GM15510 (cell line): Measurements from ENCODE around the gene ARFGAP1.

Source experiments
- POLR2A ChIP-seq: IDR thresholded peaks from 3 replicates; pipeline ENCODE4 v1.6.1; 2011; ENCODE audit warnings: borderline replicate concordance; ENCODE audit not compliant: insufficient read length; ENCODE audit errors: extremely low read depth

ARFGAP1 gene

GRCh38 chr20:63326314-63327230 lies 54.0 kb downstream of the ARFGAP1 start:
- no peak for TF ChIP-seq POLR2A

DNA sequence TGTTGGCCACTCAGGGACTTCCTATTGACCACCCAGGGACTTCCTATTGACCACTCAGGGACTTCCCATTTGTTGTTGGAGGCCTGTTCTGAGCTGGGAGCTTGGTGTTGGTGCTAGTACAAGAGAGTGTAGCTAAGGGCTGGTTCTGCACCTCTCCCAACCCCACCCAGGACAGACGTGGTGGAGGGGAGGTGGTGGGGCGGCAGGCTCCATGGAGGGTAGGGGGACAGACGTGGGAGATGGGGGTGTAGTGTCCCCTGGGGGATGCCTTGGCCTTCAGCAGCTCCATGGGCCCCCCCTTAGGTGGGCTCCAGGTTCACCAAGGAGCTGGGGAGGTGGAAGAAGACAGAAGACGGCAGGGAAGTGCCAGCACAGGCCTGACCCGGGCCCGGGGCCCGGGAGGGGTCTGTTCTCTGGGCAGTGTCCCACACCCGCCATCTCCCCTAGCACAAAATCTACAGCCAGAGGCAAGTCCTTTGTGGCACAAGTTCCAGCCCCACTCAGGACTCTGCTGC lies 54.7 kb downstream of the ARFGAP1 start:
- no peak for TF ChIP-seq POLR2A

DNA sequence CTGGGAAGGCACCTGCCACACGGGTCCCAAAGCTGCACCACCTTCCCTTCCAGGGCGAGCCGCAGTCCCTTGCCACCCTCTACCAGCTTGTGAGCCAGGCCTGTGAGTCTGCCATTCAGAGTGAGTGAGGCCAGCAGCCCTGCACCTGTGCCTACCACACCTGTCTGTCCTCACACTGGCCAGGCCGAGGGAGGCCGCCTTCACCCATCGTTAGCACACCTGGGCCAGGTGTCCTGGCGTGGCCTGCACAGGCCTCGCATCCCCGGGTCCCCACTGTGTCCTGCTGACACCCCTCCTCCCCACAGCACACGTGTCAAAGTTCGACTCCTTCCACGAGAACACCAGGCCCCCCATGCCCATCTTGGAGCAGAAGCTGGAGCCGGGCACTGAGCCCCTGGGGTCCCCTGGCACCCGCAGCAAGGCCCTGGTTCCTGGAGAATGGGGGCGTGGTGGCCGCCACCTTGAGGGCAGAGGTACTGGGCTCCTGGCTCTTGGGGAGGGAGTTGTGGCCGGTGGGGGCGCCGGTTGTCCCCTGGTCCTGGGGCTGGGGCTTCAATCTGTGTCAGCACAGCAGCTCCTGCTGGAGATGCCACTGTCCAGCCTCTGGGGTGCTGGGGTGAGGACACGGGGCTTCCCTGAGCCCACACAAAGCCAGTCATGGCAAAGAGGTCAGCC lies 55.5 kb downstream of the ARFGAP1 start:
- no peak for TF ChIP-seq POLR2A

- TF ChIP-seq POLR2A = no peak
These were observed 56.2 kb downstream of the ARFGAP1 start for GRCh38 chr20:63328718-63329275.

- no peak for TF ChIP-seq POLR2A
These were observed 56.9 kb downstream of the ARFGAP1 start for GRCh38 chr20:63329331-63330083.

DNA sequence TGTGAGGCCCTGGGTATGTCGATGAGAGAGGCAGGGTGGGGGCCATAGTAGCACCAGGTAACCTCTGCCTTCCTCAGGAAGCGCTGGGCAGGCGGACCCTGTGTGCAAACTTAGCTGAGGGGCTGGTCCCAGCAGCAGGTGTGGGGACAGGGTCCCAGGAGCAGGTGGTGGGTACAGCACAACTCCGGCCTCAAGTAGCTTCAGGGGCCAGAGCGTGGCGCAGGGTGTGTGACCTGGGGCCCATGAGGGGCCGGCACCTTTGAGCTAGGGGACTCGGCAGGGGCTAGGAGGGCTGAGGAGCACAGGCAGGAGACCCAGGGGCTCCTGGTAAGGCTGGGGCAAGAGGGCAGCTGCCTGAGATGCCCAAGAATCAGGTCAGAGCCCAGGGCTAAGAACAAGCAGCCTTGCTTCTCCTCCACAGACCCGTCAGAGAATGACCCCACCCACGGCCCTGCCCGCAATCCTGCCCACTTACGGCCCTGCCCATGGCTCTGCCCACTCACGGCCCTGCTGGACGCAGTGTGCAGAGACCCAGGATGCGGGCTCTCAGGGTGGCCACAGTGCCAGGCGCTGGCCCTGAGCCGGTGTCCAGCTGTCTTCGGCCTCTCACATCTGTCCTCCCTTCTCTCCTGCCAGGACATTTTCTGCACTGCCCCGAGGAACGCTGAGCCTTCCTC lies 57.6 kb downstream of the ARFGAP1 start:
- no peak for TF ChIP-seq POLR2A

GRCh38 chr20:63330940-63331339 lies 58.3 kb downstream of the ARFGAP1 start:
- TF ChIP-seq POLR2A = no peak

DNA sequence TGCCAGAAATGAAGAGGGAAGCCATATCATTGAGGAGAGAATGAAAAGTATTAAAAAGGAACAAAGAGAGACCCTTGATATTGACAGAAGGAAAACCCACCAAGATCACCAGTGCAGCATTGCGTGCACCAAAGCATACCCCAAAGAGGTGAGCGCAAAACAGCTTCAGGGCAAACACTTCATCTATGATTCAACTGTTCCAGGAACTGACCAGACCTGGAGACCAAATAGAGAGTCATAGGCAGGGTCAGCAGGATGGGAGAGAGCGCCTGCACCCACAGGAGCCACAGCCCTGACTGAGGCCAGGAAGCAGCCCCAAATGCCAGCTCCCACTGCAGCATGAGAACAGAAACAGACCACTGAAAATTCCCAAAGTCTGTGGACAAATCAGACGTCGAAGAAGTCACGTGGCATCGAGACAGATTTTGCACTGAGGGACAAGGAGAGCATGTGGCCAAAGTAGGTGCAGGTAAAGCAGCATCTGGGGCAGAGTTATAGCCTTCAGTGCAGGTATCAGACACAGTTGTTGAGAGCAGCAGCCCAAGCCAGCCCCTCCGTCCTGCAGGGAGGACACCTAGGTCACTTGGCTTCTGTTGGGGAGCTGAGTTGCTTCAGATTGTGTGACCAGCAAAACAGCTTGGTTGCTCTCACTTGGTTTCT lies 59.3 kb downstream of the ARFGAP1 start:
- TF ChIP-seq POLR2A = no peak

- TF ChIP-seq POLR2A = no peak
These were observed 60.1 kb downstream of the ARFGAP1 start for GRCh38 chr20:63332488-63333240.

- no peak for TF ChIP-seq POLR2A
These were observed 60.7 kb downstream of the ARFGAP1 start for GRCh38 chr20:63333241-63333836.

GRCh38 chr20:63334356-63334755 lies 61.7 kb downstream of the ARFGAP1 start:
- no peak for TF ChIP-seq POLR2A

- TF ChIP-seq POLR2A = no peak
These were observed 63.1 kb downstream of the ARFGAP1 start for GRCh38 chr20:63335711-63336110.
